Hepatocyte (in vitro differentiated cells): ENCODE results near the gene RBM23. TPM values are rescaled to one million over a fixed set of nuclear protein-coding genes. Genes with fewer than 3 reads are reported as not detected.

Experiments
- DNase-seq: peaks from one replicate; pipeline ENCODE4 v3.0.0-alpha.2; 2016; ENCODE audit warnings: low spot score
- H2AFZ ChIP-seq: fragments of 200-600 bp; sonication (generic); 2 replicates; pipeline ENCODE4 v1.6.0; 2016; ENCODE audit warnings: antibody characterized with exemption, mild to moderate bottlenecking
- H3K27ac ChIP-seq: fragments of 200-600 bp; sonication (generic); 2 replicates; pipeline ENCODE4 v1.5.1; 2016; ENCODE audit warnings: mild to moderate bottlenecking
- H3K27me3 ChIP-seq: fragments of 200-600 bp; sonication (generic); 2 replicates; pipeline ENCODE4 v1.6.1; 2016
- H3K36me3 ChIP-seq: fragments of 200-600 bp; sonication (generic); replicated peaks from 2 replicates; pipeline ENCODE4 v1.5.1; 2016; ENCODE audit warnings: low read depth; ENCODE audit not compliant: insufficient read depth
- H3K4me1 ChIP-seq: fragments of 200-600 bp; sonication (generic); 2 replicates; pipeline ENCODE4 v1.5.1; 2016; ENCODE audit warnings: mild to moderate bottlenecking, moderate library complexity; ENCODE audit not compliant: insufficient read depth
- H3K4me2 ChIP-seq: fragments of 200-600 bp; sonication (generic); 2 replicates; pipeline ENCODE4 v1.6.0; 2016
- H3K4me3 ChIP-seq: fragments of 200-600 bp; sonication (generic); 2 replicates; pipeline ENCODE4 v1.5.1; 2016; ENCODE audit warnings: mild to moderate bottlenecking
- H3K79me2 ChIP-seq: fragments of 200-600 bp; sonication (generic); 2 replicates; pipeline ENCODE4 v1.6.0; 2017; ENCODE audit warnings: mild to moderate bottlenecking
- H3K9me2 ChIP-seq: fragments of 200-600 bp; sonication (generic); replicated peaks from 2 replicates; pipeline ENCODE4 v1.6.0; 2017; ENCODE audit warnings: mild to moderate bottlenecking; ENCODE audit not compliant: insufficient read depth
- H3K9me3 ChIP-seq: fragments of 200-600 bp; sonication (generic); 2 replicates; pipeline ENCODE4 v1.5.1; 2016; ENCODE audit warnings: low read depth, mild to moderate bottlenecking
- H4K20me1 ChIP-seq: fragments of 200-600 bp; sonication (generic); 2 replicates; pipeline ENCODE4 v1.6.0; 2016; ENCODE audit warnings: mild to moderate bottlenecking; ENCODE audit not compliant: insufficient read depth, poor library complexity, severe bottlenecking
- EZH2 ChIP-seq: fragments of 200-600 bp; sonication (generic); IDR thresholded peaks from 2 replicates; pipeline ENCODE4 v1.6.1; 2016; ENCODE audit warnings: antibody characterized with exemption, mild to moderate bottlenecking, borderline replicate concordance
- EZH2phosphoT487 ChIP-seq: fragments of 200-600 bp; sonication (generic); IDR thresholded peaks from one replicate; pipeline ENCODE4 v1.6.1; 2018; ENCODE audit warnings: antibody characterized with exemption, mild to moderate bottlenecking, low read depth, moderate library complexity; ENCODE audit not compliant: unreplicated experiment, severe bottlenecking
- WGBS: methylation state at CpG from one replicate; pipeline ENCODE4 v1.1.6; 2016; ENCODE audit warnings: low lambda C conversion rate; ENCODE audit errors: missing lambda C conversion rate; 5-methylcytosine and 5-hydroxymethylcytosine counted together
- polyA plus RNA-seq: library from polyadenylated mRNA; unstranded; fragments of >200 nt; fragmentation: Nextera tagmentation; extraction: Ambion mirVana; gene quantifications from 2 replicates; pipeline ENCODE4 v1.2.1, GENCODE V29; 2016
- total RNA-seq: library from RNA; depleted of rRNA; stranded (reverse); fragments of >200 nt; gene quantifications from 2 replicates; pipeline ENCODE4 v1.2.3, GENCODE V29; 2014
- TF ChIP-seq, protein P1 (sequence below): fragments of 200-600 bp; sonication (generic); IDR thresholded peaks from 2 replicates; pipeline ENCODE4 v1.5.1; 2016; ENCODE audit warnings: antibody characterized with exemption, mild to moderate bottlenecking; ENCODE audit not compliant: poor library complexity

RBM23 gene
- total and polyA plus RNA-seq, 2 experiments from 2014 or later, result 74.1 to 236 TPM

DNA sequence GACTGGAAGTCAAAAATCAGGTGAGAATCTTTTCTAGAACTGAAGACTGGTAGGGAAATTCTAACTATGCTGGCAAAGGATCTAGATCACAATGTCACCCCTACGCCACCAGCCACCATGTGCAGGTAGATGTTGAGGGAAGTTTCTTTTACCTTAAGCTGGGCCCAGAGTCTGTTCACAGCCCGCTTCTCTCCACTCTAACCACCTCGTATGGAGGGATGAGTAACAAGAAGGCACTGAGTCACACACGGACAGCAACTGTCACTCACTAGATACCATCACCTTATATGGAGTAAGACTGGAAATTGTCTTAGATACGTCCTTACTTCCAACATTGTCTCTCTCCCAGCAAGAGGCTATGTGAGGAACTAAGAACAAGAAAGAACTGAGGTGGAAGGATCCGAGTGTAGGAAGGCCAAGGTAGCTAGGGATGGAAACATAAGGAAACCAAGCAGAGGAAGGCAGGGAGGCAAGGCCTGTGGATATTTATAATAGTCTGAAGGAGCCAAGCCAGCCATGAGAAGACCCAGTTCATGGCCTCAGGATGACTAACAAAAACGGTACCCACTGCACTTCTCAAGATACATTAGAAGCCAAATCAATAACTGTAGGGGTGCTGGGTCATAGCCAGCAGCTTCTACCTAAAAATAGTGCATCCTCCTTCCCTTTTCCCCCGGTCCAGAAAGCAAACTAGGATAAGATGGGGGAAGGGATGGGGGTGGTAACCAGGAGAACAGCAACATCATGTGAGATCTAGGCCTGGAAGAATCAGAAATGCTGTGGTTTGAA is 20.5 kb downstream of the RBM23 start:
- H2AFZ ChIP-seq, result no peak overlapping the region
- TF ChIP-seq, protein P1, sequence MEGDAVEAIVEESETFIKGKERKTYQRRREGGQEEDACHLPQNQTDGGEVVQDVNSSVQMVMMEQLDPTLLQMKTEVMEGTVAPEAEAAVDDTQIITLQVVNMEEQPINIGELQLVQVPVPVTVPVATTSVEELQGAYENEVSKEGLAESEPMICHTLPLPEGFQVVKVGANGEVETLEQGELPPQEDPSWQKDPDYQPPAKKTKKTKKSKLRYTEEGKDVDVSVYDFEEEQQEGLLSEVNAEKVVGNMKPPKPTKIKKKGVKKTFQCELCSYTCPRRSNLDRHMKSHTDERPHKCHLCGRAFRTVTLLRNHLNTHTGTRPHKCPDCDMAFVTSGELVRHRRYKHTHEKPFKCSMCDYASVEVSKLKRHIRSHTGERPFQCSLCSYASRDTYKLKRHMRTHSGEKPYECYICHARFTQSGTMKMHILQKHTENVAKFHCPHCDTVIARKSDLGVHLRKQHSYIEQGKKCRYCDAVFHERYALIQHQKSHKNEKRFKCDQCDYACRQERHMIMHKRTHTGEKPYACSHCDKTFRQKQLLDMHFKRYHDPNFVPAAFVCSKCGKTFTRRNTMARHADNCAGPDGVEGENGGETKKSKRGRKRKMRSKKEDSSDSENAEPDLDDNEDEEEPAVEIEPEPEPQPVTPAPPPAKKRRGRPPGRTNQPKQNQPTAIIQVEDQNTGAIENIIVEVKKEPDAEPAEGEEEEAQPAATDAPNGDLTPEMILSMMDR, result no peak
- H3K9me2 ChIP-seq, result no peaks in the 10 kb centered on the region
- DNase-seq, result no peak
- H3K36me3 ChIP-seq, result no peaks in the 10 kb centered on the region
- 78% methylated on average over 8 of the region's 8 CpGs for WGBS
- H3K4me3 ChIP-seq, result no peak overlapping the region
- peak overlapping the region; percentile 44 for H3K27ac ChIP-seq
- no peaks in the 10 kb centered on the region for H3K9me3 ChIP-seq
- H3K4me2 ChIP-seq, result no peak overlapping the region
- peaks cover 4% of the 10 kb centered on the region for H3K4me1 ChIP-seq
- no peaks in the 10 kb centered on the region for H4K20me1 ChIP-seq
- H3K27me3 ChIP-seq, result no peaks in the 10 kb centered on the region
- H3K79me2 ChIP-seq, result no peaks in the 10 kb centered on the region

DNA sequence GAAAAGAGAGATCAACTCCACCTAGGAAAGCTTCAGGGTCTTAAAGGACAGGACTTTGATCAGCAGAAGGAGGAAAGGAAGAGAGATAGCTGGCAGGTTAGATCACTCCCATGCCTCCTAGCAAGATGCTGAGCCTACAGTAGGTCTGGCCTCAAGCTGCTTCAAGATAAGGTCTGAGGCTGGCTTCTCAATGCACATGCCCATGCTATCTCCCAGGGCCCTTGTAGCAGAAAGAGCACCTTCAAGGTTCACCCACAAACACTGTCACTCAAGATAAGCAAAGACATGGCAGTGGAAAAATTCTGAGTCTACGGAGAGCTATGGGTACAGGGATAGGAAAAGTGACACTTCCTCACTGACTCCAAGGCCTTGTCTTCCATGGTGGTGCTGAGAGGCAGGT is 21.6 kb downstream of the RBM23 start:
- peak overlapping the region; percentile 44 for H3K27ac ChIP-seq
- H3K4me2 ChIP-seq, result no peak overlapping the region
- H3K4me1 ChIP-seq, result peaks cover 4% of the 10 kb centered on the region
- H3K9me3 ChIP-seq, result no peaks in the 10 kb centered on the region
- H3K36me3 ChIP-seq, result no peaks in the 10 kb centered on the region
- no peak overlapping the region for H2AFZ ChIP-seq
- H3K79me2 ChIP-seq, result no peaks in the 10 kb centered on the region
- 85% methylated on average over 1 of the region's 1 CpG for WGBS
- no peaks in the 10 kb centered on the region for H3K9me2 ChIP-seq
- no peak overlapping the region for H3K4me3 ChIP-seq
- H4K20me1 ChIP-seq, result no peaks in the 10 kb centered on the region
- no peak for TF ChIP-seq EZH2
- no peak for TF ChIP-seq EZH2phosphoT487
- TF ChIP-seq, protein P1, result no peak
- no peaks in the 10 kb centered on the region for H3K27me3 ChIP-seq
- no peak for DNase-seq

DNA sequence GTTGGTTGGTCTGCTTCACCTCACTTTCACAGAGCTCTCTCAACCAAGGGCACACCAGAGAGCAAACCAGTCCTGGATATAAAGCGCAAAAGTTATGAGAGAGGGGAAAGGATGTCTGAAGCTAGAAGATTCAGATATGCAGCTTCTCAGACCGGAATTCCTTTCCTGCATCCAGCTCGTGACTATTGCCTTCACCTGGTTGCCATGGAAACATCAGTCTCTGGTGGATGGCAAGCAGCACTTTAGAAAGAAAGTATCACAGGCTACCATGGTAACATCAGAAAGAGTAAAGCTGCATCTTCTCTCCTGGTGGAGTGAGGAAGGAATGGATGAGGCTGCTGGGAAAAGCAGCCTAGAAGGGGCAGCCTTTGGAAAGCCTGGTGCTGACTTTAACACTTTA is 22.2 kb downstream of the RBM23 start:
- WGBS, result 88% methylated on average over 3 of the region's 3 CpGs
- no peaks in the 10 kb centered on the region for H4K20me1 ChIP-seq
- no peak overlapping the region for H3K4me3 ChIP-seq
- H2AFZ ChIP-seq, result no peak overlapping the region
- no peaks in the 10 kb centered on the region for H3K9me2 ChIP-seq
- peaks cover 4% of the 10 kb centered on the region for H3K4me1 ChIP-seq
- H3K79me2 ChIP-seq, result no peaks in the 10 kb centered on the region
- no peak for TF ChIP-seq EZH2
- no peak for TF ChIP-seq EZH2phosphoT487
- TF ChIP-seq, protein P1, result no peak
- no peak for DNase-seq
- no peaks in the 10 kb centered on the region for H3K27me3 ChIP-seq
- H3K4me2 ChIP-seq, result no peak overlapping the region
- H3K27ac ChIP-seq, result no peak overlapping the region
- no peaks in the 10 kb centered on the region for H3K9me3 ChIP-seq
- H3K36me3 ChIP-seq, result no peaks in the 10 kb centered on the region
